GM23338 (cell line): ENCODE data around the gene PRUNE2. TPM values are rescaled to one million over a fixed set of nuclear protein-coding genes. Genes with fewer than 3 reads are reported as not detected.

Experiments
- ATAC-seq: fragments of 200-7000 bp; cut with Tn5 transposase; 3 replicates; pipeline ENCODE4 v1.9.1; 2020
- DNase-seq: peaks from one replicate; pipeline ENCODE4 v3.0.0-alpha.2; 2015; ENCODE audit warnings: low spot score
- H2AFZ ChIP-seq: fragments of 200-600 bp; sonication (generic); 2 replicates; pipeline ENCODE4 v1.8.0; 2016; ENCODE audit warnings: antibody characterized with exemption, mild to moderate bottlenecking, moderate library complexity
- H3F3A ChIP-seq: fragments of 200-600 bp; sonication (generic); replicated peaks from 2 replicates; pipeline ENCODE4 v1.8.0; 2017; ENCODE audit warnings: antibody characterized with exemption, mixed run types, low read depth
- H3K27ac ChIP-seq: fragments of 200-600 bp; sonication (generic); 2 replicates; pipeline ENCODE4 v1.6.1; 2016; ENCODE audit warnings: low read depth
- H3K27me3 ChIP-seq: fragments of 200-600 bp; sonication (generic); 2 replicates; pipeline ENCODE4 v1.8.0; 2016; ENCODE audit warnings: mild to moderate bottlenecking, mixed run types, moderate library complexity; ENCODE audit not compliant: insufficient read depth
- H3K36me3 ChIP-seq: fragments of 200-600 bp; sonication (generic); 2 replicates; pipeline ENCODE4 v1.8.0; 2016; ENCODE audit warnings: mild to moderate bottlenecking; ENCODE audit not compliant: insufficient read depth
- H3K4me1 ChIP-seq: fragments of 200-600 bp; sonication (generic); 2 replicates; pipeline ENCODE4 v1.8.0; 2016; ENCODE audit warnings: mild to moderate bottlenecking, moderate library complexity; ENCODE audit not compliant: insufficient read depth
- H3K4me2 ChIP-seq: fragments of 200-600 bp; sonication (generic); 2 replicates; pipeline ENCODE4 v1.7.1; 2017; ENCODE audit warnings: mixed run types
- H3K4me3 ChIP-seq: fragments of 200-600 bp; sonication (generic); 2 replicates; pipeline ENCODE4 v1.6.1; 2016; ENCODE audit warnings: mixed run types
- H3K79me2 ChIP-seq: fragments of 200-600 bp; sonication (generic); replicated peaks from 2 replicates; pipeline ENCODE4 v1.8.0; 2017; ENCODE audit warnings: mild to moderate bottlenecking; ENCODE audit not compliant: insufficient read depth
- H3K9me2 ChIP-seq: fragments of 200-600 bp; sonication (generic); 2 replicates; pipeline ENCODE4 v1.8.0; 2017; ENCODE audit not compliant: insufficient read depth
- H4K20me1 ChIP-seq: fragments of 200-600 bp; sonication (generic); replicated peaks from 2 replicates; pipeline ENCODE4 v1.8.0; 2017; ENCODE audit warnings: mild to moderate bottlenecking; ENCODE audit not compliant: insufficient read depth
- H3K27ac Mint-ChIP-seq: 2 replicates; pipeline ENCODE4 v1.8.0; 2020; ENCODE audit warnings: inconsistent platforms, mild to moderate bottlenecking, moderate library complexity, mixed read lengths
- H3K27me3 Mint-ChIP-seq: 3 replicates; pipeline ENCODE4 v1.8.0; 2022; ENCODE audit warnings: low read depth, mild to moderate bottlenecking, moderate library complexity, mixed read lengths, inconsistent platforms; ENCODE audit not compliant: insufficient read depth, poor library complexity
- H3K36me3 Mint-ChIP-seq: 3 replicates; pipeline ENCODE4 v1.8.0; 2021; ENCODE audit warnings: low read depth, mild to moderate bottlenecking, inconsistent platforms, moderate library complexity, mixed read lengths
- H3K4me1 Mint-ChIP-seq: 3 replicates; pipeline ENCODE4 v1.8.0; 2020; ENCODE audit warnings: mild to moderate bottlenecking, inconsistent platforms, mixed read lengths
- H3K4me3 Mint-ChIP-seq: 3 replicates; pipeline ENCODE4 v1.8.0; 2021; ENCODE audit warnings: moderate library complexity, mild to moderate bottlenecking, inconsistent platforms, mixed read lengths
- H3K9me3 Mint-ChIP-seq: 3 replicates; pipeline ENCODE4 v1.8.0; 2020; ENCODE audit warnings: moderate library complexity, mild to moderate bottlenecking, inconsistent platforms, mixed read lengths
- CREB1 ChIP-seq: fragments of 250-450 bp; sonication (Bioruptor Pico); IDR thresholded peaks from 2 replicates; pipeline ENCODE4 v1.5.0; 2020; ENCODE audit warnings: low read depth, mild to moderate bottlenecking, moderate library complexity
- CTCF ChIP-seq, 2 experiments: fragments of 200-600 bp in 1 of 2; sonication (generic) in 1 of 2; conservative IDR thresholded peaks; 2 replicates each; pipeline versions ENCODE4 v1.5.1 to v1.6.1; 2016 to 2017; ENCODE audit warnings: antibody characterized with exemption in 2 of 2, low read depth in 2 of 2, mild to moderate bottlenecking in 2 of 2, moderate library complexity in 1 of 2
- EZH2 ChIP-seq: fragments of 200-600 bp; sonication (generic); IDR thresholded peaks from one replicate; pipeline ENCODE4 v1.8.0; 2017; ENCODE audit warnings: antibody characterized with exemption, mild to moderate bottlenecking, low read depth; ENCODE audit not compliant: unreplicated experiment
- EZH2phosphoT487 ChIP-seq: fragments of 200-600 bp; sonication (generic); IDR thresholded peaks from one replicate; pipeline ENCODE4 v1.8.1; 2018; ENCODE audit warnings: antibody characterized with exemption; ENCODE audit not compliant: unreplicated experiment
- JUNB ChIP-seq: IDR thresholded peaks from one replicate; pipeline ENCODE4 v1.6.1; 2016; ENCODE audit warnings: antibody characterized with exemption; ENCODE audit not compliant: unreplicated experiment
- NANOG ChIP-seq: IDR thresholded peaks from 2 replicates; pipeline ENCODE4 v1.6.1; 2016; ENCODE audit warnings: antibody characterized with exemption, borderline replicate concordance
- POLR2AphosphoS5 ChIP-seq: IDR thresholded peaks from 2 replicates; pipeline ENCODE4 v1.6.1; 2016; ENCODE audit warnings: antibody characterized with exemption, low read depth
- STAT1 ChIP-seq: IDR thresholded peaks from one replicate; pipeline ENCODE4 v1.6.1; 2016; ENCODE audit warnings: antibody characterized with exemption; ENCODE audit not compliant: unreplicated experiment
- ZNF114 ChIP-seq: fragments of 250-450 bp; sonication (Bioruptor Pico); IDR thresholded peaks from 2 replicates; pipeline ENCODE4 v1.5.0; 2020; ENCODE audit warnings: mild to moderate bottlenecking, moderate library complexity
- ZNF331 ChIP-seq: fragments of 250-450 bp; sonication (Bioruptor Pico); IDR thresholded peaks from 2 replicates; pipeline ENCODE4 v1.5.0; 2020; ENCODE audit warnings: low read depth, mild to moderate bottlenecking, moderate library complexity
- ZNF462 ChIP-seq: fragments of 250-450 bp; sonication (Bioruptor Pico); IDR thresholded peaks from 2 replicates; pipeline ENCODE4 v1.5.0; 2020; ENCODE audit warnings: mild to moderate bottlenecking, moderate library complexity
- polyA plus RNA-seq: library from polyadenylated mRNA; unstranded; fragments of >200 nt; fragmentation: Nextera tagmentation; extraction: Ambion mirVana; gene quantifications from 2 replicates; pipeline ENCODE4 v1.2.1, GENCODE V29; 2016
- total RNA-seq: library from RNA; depleted of rRNA; stranded (reverse); fragments of >200 nt; shearing (Covaris generic); gene quantifications from 2 replicates; pipeline ENCODE4 v1.2.3, GENCODE V29; 2014
- TF ChIP-seq, protein P1 (sequence below): IDR thresholded peaks from one replicate; pipeline ENCODE4 v1.6.1; 2018; ENCODE audit warnings: antibody characterized with exemption; ENCODE audit not compliant: unreplicated experiment
- TF ChIP-seq, protein P2 (sequence below): IDR thresholded peaks from 2 replicates; pipeline ENCODE4 v1.6.1; 2016; ENCODE audit warnings: antibody characterized with exemption

PRUNE2 gene
- total and polyA plus RNA-seq, 2 experiments from 2014 or later = 10.6 to 26.5 TPM

DNA sequence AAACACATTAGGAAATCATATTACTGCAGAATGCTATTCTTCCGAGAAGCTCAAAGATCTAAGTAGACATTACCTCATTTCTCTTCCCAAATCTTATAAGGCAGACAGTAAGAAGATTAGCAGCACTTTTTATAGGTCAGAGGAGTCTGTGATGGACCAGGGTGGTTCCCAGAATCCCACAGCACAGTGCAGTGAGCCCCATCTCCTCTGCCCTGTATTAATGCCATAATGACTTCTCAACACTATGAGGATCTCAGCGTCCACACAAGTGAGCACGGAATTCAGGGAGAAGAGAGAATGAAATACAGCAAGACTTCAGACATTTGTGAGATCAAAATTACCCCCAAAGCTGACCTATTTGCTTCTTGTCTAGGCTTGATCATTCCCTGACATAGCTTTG is 49.9 kb downstream of the PRUNE2 start:
- Histone ChIP-seq H3K4me2 (no peak overlapping the region), H3K27me3 (no peaks in the 10 kb centered on the region), H3K4me3 (no peak overlapping the region), H3K9me2 (0 out of 2 replicates have a peak, but pooled peaks cover 6% of the 10 kb centered on the region), H3K36me3 (no peaks in the 10 kb centered on the region), H3K4me1 (no peaks in the 10 kb centered on the region; the same call in 1 of the 2 replicates), H3K27ac (no peak overlapping the region), H3K79me2 (no peaks in the 10 kb centered on the region), H4K20me1 (0 out of 2 replicates have a peak, but pooled peaks cover 2% of the 10 kb centered on the region), H2AFZ (no peak overlapping the region), H3F3A (no peaks in the 10 kb centered on the region)
- ATAC-seq (no peak), DNase-seq (no peak)
- TF ChIP-seq, protein P1, sequence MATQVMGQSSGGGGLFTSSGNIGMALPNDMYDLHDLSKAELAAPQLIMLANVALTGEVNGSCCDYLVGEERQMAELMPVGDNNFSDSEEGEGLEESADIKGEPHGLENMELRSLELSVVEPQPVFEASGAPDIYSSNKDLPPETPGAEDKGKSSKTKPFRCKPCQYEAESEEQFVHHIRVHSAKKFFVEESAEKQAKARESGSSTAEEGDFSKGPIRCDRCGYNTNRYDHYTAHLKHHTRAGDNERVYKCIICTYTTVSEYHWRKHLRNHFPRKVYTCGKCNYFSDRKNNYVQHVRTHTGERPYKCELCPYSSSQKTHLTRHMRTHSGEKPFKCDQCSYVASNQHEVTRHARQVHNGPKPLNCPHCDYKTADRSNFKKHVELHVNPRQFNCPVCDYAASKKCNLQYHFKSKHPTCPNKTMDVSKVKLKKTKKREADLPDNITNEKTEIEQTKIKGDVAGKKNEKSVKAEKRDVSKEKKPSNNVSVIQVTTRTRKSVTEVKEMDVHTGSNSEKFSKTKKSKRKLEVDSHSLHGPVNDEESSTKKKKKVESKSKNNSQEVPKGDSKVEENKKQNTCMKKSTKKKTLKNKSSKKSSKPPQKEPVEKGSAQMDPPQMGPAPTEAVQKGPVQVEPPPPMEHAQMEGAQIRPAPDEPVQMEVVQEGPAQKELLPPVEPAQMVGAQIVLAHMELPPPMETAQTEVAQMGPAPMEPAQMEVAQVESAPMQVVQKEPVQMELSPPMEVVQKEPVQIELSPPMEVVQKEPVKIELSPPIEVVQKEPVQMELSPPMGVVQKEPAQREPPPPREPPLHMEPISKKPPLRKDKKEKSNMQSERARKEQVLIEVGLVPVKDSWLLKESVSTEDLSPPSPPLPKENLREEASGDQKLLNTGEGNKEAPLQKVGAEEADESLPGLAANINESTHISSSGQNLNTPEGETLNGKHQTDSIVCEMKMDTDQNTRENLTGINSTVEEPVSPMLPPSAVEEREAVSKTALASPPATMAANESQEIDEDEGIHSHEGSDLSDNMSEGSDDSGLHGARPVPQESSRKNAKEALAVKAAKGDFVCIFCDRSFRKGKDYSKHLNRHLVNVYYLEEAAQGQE = no peak
- TF ChIP-seq STAT1 (no peak), NANOG (no peak), ZNF462 (CRISPR knock-in tag) (no peak), EZH2 (no peak), EZH2phosphoT487 (no peak), ZNF114 (CRISPR knock-in tag) (no peak), CREB1 (CRISPR knock-in tag) (no peak), JUNB (no peak), POLR2AphosphoS5 (no peak), CTCF (conservative IDR thresholded peaks at IDR 0.05; ENCODE audit: low read depth in 2 of 2) (no peak), ZNF331 (CRISPR knock-in tag) (no peak)
- TF ChIP-seq, protein P2, sequence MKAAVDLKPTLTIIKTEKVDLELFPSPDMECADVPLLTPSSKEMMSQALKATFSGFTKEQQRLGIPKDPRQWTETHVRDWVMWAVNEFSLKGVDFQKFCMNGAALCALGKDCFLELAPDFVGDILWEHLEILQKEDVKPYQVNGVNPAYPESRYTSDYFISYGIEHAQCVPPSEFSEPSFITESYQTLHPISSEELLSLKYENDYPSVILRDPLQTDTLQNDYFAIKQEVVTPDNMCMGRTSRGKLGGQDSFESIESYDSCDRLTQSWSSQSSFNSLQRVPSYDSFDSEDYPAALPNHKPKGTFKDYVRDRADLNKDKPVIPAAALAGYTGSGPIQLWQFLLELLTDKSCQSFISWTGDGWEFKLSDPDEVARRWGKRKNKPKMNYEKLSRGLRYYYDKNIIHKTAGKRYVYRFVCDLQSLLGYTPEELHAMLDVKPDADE = no peak
- no peak overlapping the region for H3K27ac Mint-ChIP-seq
- H3K9me3 Mint-ChIP-seq = peaks cover 4% of the 10 kb centered on the region; the same call in 2 of the 3 replicates
- H3K36me3 Mint-ChIP-seq = no peaks in the 10 kb centered on the region; the same call in 2 of the 3 replicates
- peaks cover 6% of the 10 kb centered on the region for H3K4me1 Mint-ChIP-seq
- no peak overlapping the region for H3K4me3 Mint-ChIP-seq
- H3K27me3 Mint-ChIP-seq = no peaks in the 10 kb centered on the region
